Amygdala (tissue), 56 donors: ENCODE results near the gene PRKN.

Source experiments
- DNase-seq, 56 donors: peaks; one replicate each; lab custom pipeline; 2025; lab: John Stamatoyannopoulos, UW

The PRKN gene

DNA sequence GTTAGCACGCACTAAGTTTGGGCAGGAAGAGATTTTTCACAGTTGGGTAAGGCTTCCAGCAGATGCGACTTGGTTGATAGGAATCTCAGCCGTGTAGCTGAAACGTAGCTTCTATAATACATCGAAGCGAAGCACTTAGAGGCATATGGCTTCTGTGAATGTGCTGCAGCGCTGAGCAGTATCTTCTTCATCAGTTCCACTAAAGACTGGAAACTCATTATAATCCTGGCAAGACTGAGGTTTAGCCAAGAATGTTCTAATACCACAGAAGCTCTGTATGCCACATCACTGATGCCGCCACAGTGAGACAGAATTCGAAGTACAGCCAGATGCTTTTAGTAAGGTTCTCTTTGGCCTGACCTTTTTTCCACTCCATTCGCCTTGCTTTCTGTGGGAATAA lies 773.5 kb downstream of the PRKN start:
- DNase-seq = no peak

DNA sequence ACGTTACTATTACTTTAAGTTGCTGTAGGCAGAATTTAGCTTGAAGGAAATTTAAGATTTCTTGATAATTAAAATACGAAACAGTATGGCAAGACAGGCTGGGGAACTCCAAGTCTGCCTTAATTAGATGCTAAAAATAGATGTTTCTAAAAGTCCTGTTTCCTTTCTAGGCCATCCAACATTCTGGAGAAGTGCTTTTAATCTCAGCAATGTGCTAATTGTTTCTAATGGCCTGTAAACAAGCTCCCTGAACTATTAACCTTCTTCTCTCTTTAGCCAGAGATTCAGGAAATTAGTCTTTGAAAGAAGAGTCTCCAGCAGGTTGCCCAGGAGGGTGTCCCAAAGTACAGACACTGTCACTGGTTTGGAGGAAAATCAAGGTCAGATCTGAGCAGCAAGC lies 776.4 kb downstream of the PRKN start:
- DNase-seq = peak in 1 of 56 donors; percentile 2

DNA sequence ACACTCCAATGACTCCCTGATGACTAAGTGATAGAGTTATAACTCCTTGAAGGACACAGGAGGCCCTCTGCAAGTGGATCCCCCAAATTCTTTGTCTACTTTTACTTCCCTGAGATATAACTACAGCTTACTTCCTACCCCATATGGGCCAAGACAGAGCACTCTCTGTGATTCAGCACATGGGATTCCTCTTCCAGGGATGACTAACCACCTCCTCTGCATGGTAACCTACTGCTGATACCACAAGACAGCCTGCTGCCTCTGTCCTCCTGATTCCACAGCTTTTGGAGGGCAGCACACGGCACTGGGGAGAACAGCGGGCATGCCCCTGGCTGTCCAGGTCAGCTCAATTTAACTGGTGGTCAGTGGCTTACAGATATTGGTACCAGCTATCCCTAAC lies 778.0 kb downstream of the PRKN start:
- DNase-seq = no peak

DNA sequence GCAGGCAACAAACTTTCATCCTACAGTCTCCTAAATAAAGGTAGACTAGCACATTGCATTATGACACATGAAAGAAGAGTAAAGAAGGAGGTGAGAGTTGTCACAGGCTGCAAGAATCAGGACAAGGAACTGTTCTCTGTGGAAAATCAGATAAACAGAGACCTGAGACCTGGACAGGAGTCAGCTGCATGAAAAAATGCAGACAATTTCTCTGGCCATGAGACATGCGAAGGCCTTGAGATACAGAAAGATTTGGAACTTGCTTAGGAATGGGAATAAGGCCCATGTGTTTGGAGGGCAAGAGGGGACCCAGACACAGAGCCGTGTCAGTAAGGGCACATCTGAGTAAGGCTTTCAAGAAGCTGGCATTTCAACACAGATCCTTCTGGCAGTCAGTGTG lies 779.1 kb downstream of the PRKN start:
- no peak for DNase-seq

DNA sequence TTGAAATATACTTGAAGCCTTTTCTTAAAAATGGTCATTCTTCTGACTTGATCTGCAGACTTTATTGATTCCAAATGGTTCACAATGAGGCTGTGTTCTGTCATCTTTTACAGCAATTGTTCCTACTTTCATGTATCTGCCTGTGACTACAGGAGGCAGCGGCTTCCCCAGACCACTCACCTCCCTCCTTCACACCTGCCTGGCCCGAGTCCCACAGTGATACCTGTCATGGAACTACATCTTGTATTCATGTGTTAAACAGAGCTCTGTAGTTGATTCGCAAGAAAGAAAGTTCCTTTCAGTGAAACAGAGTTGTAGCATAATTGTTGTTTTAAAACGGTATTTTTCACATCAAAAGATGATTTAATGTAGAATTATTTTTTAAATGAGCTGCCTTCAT lies 780.2 kb downstream of the PRKN start:
- no peak for DNase-seq

DNA sequence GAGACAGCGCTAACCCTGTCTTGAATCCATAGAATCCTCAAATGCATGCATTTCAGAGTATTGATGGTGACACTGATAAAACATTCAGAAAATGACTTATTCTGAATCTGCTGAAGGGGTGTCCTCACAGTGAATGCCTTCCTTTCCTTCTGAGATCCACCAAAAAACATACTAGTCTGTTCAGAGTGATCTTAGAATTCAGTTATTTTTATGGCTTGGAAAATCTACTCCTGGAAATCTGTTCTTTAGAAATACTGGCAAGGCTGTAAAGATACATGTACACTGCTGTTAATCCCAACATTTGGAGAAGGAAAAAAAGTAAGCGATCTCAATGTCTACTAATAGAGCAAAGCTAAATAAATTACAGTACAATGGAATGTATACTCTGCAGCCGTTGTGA lies 781.1 kb downstream of the PRKN start:
- no peak for DNase-seq

DNA sequence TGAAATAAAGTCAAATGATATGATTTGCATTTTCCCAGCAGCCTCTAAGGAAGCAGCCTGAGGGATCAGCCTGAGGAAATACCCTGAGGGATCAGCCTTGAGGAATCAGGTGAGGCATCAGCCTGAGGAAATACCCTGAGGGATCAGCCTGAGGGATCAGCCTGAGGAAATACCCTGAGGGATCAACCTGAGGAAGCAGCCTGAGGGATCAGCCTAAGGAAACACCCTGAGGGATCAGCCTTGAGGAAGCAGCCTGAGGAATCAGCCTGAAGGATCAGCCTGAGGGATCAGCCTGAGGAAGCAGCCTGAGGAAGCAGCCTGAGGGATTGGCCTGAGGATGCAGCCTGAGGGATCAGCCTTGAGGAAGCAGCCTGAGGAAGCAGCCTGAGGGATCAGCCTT lies 784.0 kb downstream of the PRKN start:
- DNase-seq = no peak

DNA sequence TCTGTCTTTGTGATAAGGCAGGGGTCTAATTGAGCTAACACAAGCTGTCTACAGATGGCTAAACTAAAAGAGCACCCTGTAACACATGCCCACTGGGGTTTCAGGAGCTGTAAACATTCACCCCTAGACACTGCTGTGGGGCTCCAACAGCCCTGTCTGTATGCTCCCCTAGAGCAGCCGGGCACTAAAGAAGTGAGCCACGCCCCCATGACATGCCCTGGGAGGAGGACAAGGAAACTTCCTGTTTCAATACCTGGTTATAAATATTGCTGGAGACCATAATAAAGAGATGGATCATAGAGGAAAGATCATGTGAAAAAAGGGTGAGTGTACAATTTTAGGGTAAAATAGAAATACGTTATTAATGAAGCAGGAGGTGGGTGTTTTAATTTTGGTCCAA lies 786.0 kb downstream of the PRKN start:
- no peak for DNase-seq

DNA sequence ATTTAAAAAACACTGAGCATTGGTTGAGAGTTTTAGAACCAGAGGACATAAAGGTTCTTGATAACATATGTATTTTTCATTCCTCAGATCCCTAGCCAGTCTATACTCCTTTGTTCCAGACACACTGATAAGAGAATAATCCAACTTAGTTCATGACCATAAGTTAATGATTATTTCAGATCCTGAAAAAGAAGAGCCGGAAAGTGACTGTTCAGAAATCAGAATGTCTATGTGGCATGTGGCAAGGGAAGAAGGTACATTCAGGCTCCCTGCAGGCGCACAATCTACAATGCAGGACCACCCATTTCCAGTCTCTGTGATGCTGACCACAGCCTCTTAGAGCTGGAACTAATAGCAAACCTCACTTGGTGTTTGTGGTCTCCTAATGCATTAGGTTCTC lies 787.0 kb downstream of the PRKN start:
- no peak for DNase-seq

DNA sequence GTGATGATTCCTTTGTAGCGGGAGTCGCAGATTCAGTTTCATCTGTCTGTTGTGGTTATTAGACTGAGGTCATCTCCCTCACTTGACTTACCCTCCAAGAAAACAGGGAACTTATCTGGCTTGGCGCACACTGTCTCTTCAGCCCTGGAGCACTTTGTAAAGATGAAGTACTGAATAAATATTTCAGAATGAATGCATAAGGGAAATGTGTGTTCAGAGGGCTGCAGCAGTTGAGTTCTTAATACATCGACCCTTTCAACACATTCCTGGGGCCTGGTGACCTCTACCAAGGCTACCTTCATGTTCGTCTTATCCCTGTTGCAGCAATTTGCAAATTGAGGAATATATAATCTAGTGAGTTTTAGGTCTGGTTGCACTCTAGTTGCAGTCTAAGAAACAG lies 801.2 kb downstream of the PRKN start:
- no peak for DNase-seq

DNA sequence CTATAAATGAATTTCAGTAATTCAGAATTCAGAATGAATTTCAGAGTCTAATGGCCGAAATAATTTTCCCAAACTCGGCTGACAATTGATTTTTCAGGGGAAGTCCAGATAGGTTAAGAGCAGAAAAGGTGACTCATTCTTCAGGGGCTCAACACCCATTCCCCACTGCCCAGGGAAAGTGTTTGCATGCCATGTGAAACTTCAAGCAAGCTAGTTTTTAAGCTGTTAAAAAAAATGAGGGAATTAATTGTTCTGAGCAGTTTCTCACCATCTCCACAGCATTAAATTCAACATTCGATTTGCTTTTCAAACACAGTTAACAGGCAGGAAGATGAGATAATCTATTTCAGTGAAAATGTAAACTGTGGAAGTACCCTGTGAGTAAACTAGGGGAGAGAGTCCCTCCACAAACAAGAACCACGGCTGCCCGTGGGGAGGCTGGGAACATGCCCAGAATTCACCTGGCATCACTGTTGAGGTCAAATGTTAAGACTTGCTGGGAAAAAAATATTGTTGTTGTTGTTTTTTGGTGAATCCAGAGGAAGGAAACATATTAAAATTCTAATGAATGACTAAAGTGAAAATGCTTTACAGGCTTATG lies 803.0 kb downstream of the PRKN start:
- DNase-seq = no peak

DNA sequence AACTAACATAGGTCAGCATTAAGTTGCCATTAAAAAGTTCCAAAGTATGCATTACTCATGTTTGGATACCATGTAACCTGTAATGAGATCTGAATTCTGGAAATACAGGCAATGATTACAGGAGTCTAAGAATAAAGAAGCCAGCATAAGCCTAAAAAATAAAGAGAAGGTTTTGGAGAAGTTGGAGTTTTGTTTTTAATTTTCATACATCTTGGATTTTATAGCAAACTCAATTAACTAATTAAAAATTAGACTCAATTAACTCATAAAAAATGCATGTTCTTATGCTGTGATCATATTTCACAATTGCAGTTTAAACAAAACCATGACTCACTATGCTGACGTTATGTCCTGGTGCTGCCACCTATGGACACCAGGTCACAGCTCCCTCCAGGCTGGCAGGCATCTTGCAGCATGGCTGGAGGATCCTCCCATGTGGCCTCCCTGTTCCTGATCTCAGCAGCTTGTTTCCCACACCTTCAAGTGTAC lies 804.9 kb downstream of the PRKN start:
- DNase-seq = peak in 10 of 56 donors; percentile 2 to 30 (median 11)

DNA sequence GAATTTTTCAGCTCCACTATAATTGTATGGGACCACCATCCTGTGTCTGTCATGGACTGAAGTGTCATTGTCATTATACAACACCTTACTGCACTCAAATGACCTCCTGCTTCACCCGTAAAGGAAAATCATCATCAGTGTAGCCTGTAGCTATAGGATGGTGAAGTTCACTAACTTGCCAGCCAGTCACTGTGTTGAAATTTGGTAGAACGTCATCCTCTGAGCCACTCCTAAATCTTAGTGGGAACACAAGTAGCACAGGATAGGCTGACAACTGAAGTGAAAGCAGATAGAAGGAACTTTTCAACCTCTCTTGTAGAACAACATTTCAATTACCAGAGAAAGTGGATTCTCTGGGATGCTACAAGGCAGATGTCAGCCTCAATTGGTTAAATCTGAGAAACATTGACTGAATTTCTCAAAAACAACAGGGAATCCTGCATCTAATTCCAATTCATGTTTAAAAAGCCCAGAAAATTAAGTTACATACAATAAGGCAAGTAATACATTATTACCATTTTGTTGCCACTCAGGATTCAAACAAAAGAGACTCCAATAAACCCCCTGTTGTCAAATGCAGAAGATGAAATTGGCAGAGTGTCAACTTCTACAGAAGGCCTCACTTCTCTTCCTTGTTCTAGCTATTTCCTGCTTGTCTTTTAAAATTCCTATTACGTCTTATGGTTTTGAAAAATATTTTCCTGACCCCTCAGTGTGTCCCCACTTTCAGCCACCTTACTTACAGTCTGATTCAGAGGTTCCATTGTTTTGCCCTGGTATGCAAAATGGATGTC lies 805.8 kb downstream of the PRKN start:
- DNase-seq = no peak

DNA sequence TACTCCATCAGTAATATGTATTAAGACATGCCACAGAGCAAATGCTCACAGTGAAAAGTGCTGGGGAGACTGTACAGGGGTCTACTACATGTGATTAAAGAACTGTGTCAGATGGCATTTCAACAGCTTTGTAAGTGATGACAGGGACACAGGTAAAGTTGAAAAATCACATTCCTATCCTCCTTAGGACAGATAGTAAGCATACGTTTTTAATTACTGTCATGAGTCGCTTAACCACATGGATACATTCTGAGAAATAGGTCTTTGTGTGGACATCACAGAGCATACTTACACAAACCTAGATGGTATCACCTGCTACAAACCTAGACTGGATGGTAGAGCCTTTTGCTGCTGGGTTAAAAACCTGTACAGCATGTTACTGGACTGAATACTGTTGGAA lies 807.9 kb downstream of the PRKN start:
- no peak for DNase-seq

DNA sequence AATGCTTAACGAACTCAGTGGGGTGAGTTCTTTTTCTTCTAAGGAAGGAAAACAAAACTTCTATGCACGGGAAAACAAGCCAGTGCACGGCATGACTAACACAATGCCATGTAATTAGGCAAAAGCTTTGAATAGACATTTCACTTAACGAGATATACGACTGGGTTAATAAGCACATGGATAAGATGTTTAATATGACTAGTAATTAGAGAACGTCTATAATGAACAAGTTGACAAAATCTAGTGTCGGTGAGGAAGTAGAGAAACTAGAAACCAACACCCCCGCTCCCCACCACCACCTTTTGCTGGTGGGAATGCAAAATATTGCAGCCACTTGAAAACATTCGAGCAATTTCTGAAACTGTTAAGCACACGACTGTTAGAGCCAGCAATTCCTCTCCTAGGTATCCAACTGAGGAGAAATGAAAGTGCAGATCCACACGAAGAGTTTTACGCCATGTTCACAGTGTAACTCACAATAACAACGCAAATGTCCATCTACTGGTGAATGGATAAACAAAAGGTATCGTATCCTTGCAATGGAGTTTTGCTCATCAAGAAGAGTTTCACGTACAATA lies 808.8 kb downstream of the PRKN start:
- DNase-seq = no peak

DNA sequence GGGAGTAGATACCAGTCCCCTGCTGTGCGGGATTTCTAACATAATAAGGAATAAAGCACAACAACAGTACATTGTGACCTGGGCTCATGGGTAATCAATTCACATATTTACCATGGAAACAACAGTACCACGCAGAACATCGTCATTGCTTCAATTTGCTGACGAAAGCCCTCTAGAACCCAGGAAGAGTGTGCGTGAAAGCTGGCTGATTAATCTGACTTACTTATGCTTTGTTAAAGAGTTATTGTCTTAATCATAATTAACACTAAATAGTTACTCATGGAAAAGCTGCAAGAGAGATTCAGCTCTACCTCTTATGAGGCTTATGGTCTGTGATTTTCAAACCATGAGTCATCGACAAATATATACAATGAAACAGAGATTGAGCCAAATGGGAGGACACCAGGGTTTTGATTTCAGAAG lies 809.4 kb downstream of the PRKN start:
- no peak for DNase-seq

DNA sequence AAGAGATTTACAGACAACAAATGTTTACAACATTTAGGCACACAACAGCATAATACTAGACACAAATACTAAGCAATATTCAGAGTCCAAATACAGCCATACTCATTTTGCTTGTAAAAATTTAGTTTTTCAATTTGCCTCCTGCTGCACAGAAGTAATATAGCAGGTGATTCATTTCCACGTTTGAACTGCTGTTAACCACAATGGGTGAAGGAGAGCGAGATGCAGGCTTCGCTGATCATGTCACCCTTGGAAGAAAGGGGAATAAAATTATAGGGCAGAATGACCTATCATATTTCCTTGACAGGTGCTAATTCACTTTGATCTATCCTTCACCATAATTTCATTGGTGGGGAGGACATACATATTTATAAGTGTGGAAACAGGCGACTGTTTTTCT lies 809.9 kb downstream of the PRKN start:
- no peak for DNase-seq

DNA sequence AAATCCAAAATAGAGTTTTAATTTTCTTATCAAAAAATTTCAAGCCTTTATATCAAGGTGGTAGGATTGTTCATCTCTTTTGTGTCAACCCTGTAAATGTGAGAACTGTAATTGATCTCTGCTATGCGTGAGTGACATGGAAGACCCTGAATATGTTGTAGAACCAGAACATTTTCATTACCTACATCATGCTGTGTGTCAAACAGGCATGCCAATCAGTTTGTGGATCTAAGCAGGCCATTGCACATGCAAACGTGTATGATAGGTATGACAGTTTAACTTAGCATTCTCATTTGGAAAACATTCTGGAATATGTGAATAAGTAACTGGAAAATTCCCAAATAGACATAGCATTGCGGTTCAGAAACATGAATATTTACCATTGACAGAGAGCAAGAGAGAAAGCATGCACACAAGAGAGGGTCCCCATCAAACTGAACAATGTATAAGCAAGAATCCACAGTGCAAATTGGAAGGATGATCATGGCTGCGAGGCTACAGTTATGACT lies 812.1 kb downstream of the PRKN start:
- DNase-seq = no peak

DNA sequence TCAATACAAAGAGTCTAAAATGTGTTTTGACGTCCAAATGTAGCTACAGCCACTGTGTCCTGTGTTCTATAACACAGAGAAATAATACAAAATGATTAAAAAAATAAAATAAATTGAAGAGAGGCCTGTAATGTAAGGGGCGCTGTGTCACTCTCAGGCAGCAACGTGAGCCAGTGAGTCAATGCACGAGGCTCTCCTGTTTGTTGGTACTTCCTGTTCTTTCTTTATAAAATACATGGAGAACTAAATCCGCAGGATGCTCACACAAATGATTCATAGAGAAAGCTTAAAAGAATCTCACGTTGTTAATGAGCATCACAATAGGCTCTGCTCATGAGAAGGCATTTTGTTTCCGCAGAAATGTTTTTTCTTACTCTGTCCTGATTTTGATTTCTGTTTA lies 818.7 kb downstream of the PRKN start:
- no peak for DNase-seq

DNA sequence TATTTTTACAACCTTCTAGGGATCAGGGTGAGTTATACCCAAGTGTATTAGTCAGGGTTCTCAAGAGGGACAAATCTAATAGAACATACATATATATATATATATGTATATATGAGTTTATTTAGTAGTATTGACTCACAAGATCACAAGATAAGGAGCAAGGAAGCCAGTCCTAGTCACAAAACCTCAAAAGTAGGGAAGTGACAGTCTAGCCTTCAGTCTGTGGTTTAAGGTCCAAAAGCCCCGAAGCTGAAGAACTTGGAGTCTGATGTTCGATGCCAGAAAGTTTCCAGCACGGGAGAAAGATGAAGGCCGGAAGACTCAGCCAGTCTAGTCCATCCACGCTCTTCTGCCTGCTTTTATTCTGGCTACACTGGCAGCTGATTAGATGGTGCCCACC lies 821.0 kb downstream of the PRKN start:
- no peak for DNase-seq

DNA sequence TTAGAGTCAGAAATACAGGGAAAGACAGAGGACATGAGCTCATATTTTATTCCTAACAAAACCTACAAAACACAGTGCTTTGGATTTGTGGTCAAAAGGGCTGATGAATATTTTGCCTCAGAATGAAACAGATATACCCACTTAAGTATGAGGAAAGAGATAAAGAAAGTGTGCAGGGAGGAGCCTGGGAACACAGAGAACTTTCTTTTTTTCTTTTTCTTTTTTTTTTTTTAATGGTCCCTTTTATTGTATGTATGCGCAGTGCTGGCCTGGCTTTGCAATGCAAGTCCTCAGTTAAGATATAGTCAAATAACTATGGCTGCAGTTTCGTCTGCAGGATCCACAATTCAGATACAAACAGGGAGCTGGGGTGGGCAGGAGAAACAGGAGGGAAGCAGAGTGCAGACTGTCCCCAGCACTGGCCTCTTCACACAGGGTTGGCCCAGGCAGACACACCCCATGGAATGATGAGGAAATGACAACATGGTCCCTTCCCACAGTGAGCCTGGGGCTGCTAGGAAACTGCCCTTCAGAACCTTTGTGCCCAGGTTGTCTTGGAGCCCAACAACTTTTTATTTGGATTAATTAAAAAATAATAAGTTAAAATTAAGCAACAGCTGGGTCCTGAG lies 823.9 kb downstream of the PRKN start:
- no peak for DNase-seq
